ENCODE data around the gene HOXC4.
"Not testable (repeated sequence)": the region's sequence is repeated elsewhere in the genome, so short reads cannot be mapped to it uniquely, and the experiment has no call there.

The HOXC4 gene

GRCh38 chr12:54042033-54042432 lies 11.6 kb upstream of the HOXC4 start:
- DNase-seq = not testable (repeated sequence)

GRCh38 chr12:54042970-54043853 lies 10.4 kb upstream of the HOXC4 start:
- DNase-seq = no peak

- DNase-seq = no peak
Measured at GRCh38 chr12:54044425-54045103, 9.1 kb upstream of the HOXC4 start.

GRCh38 chr12:54045401-54045800 lies 8.2 kb upstream of the HOXC4 start:
- DNase-seq = no peak

GRCh38 chr12:54045868-54046521 lies 7.6 kb upstream of the HOXC4 start:
- DNase-seq = no peak

GRCh38 chr12:54046809-54047159 lies 6.9 kb upstream of the HOXC4 start:
- no peak for DNase-seq

GRCh38 chr12:54047160-54047963 lies 6.3 kb upstream of the HOXC4 start:
- DNase-seq = no peak

GRCh38 chr12:54047964-54048303 lies 5.7 kb upstream of the HOXC4 start:
- no peak for DNase-seq

GRCh38 chr12:54048406-54049093 lies 5.1 kb upstream of the HOXC4 start:
- DNase-seq = no peak

- no peak for DNase-seq
Measured at GRCh38 chr12:54049108-54049507, 4.5 kb upstream of the HOXC4 start.

- no peak for DNase-seq
Measured at GRCh38 chr12:54050482-54050810, 3.2 kb upstream of the HOXC4 start.

- DNase-seq = no peak
Measured at GRCh38 chr12:54051026-54051842, 2.4 kb upstream of the HOXC4 start.

GRCh38 chr12:54051874-54052437 lies 1.7 kb upstream of the HOXC4 start:
- DNase-seq = no peak

- DNase-seq = no peak
Measured at GRCh38 chr12:54052438-54053002, 1.1 kb upstream of the HOXC4 start.

GRCh38 chr12:54053003-54053750 lies 458 bp upstream of the HOXC4 start:
- DNase-seq = no peak

GRCh38 chr12:54054742-54055194 lies 1.1 kb downstream of the HOXC4 start:
- DNase-seq = no peak

GRCh38 chr12:54055552-54055951 lies 1.9 kb downstream of the HOXC4 start:
- no peak for DNase-seq

GRCh38 chr12:54056110-54056509 lies 2.5 kb downstream of the HOXC4 start:
- no peak for DNase-seq

- DNase-seq = no peak
Measured at GRCh38 chr12:54058128-54058768, 4.6 kb downstream of the HOXC4 start.

- no peak for DNase-seq
Measured at GRCh38 chr12:54059668-54060067, 6.0 kb downstream of the HOXC4 start.
